ENCODE results near the gene LRRC2.

DNA sequence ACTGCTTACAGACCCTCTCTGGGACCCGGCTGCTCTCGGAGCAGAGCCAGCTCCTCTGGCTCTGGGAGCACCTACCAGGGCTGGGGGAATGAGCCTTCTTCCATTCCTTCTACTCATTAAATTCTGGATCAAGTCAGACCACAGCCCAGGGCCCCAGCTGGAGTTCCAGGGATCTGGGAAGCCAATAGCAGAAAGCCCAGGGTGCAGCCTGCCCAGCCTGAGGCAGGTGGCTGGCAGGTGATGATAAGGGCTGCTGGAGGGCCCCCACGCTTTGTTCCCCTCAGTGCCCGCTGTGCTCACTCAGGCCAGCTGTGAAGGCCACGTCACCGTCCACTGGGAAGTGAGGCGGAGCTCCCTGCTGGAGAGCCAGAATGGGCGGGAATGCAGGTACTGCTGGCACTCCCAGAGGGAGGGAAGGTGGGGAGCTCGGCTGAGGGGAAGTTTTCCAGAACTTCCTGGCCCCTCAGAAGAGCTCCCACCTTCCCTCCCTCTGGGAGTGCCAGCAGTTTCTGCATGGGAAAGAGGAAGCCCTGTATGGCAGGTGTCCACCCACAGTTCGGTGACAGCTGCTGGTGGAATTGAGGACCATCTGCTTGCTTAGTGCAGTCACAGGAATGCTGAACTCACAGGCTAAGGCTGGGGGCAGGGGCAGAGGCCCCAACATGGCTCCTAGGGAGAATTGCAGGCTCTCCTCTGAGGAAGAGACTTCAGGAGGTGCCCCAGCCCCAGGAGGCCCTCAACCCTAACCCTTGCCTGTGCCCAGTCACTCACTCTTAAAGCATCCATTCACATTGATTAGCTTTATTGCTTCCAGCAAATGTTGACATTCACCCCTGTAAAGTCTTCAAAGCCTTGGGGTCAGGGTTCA lies 81.0 kb downstream of the LRRC2 start:
- TF ChIP-seq, protein P1, sequence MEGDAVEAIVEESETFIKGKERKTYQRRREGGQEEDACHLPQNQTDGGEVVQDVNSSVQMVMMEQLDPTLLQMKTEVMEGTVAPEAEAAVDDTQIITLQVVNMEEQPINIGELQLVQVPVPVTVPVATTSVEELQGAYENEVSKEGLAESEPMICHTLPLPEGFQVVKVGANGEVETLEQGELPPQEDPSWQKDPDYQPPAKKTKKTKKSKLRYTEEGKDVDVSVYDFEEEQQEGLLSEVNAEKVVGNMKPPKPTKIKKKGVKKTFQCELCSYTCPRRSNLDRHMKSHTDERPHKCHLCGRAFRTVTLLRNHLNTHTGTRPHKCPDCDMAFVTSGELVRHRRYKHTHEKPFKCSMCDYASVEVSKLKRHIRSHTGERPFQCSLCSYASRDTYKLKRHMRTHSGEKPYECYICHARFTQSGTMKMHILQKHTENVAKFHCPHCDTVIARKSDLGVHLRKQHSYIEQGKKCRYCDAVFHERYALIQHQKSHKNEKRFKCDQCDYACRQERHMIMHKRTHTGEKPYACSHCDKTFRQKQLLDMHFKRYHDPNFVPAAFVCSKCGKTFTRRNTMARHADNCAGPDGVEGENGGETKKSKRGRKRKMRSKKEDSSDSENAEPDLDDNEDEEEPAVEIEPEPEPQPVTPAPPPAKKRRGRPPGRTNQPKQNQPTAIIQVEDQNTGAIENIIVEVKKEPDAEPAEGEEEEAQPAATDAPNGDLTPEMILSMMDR (IDR thresholded peaks at IDR 0.05) = no peak
- no peak for TF ChIP-seq EZH2 (IDR thresholded peaks at IDR 0.05)
